GM23338 (cell line): Measurements from ENCODE around the gene EXOC4. TPM values are rescaled to one million over a fixed set of nuclear protein-coding genes. Genes with fewer than 3 reads are reported as not detected.
"Not testable (repeated sequence)": the region's sequence is repeated elsewhere in the genome, so short reads cannot be mapped to it uniquely, and the experiment has no call there.

Experiments
- ATAC-seq: fragments of 200-7000 bp; cut with Tn5 transposase; 3 replicates; pipeline ENCODE4 v1.9.1; 2020
- DNase-seq: peaks from one replicate; pipeline ENCODE4 v3.0.0-alpha.2; 2015; ENCODE audit warnings: low spot score
- H2AFZ ChIP-seq: fragments of 200-600 bp; sonication (generic); 2 replicates; pipeline ENCODE4 v1.8.0; 2016; ENCODE audit warnings: antibody characterized with exemption, mild to moderate bottlenecking, moderate library complexity
- H3F3A ChIP-seq: fragments of 200-600 bp; sonication (generic); replicated peaks from 2 replicates; pipeline ENCODE4 v1.8.0; 2017; ENCODE audit warnings: antibody characterized with exemption, mixed run types, low read depth
- H3K27ac ChIP-seq: fragments of 200-600 bp; sonication (generic); 2 replicates; pipeline ENCODE4 v1.6.1; 2016; ENCODE audit warnings: low read depth
- H3K27me3 ChIP-seq: fragments of 200-600 bp; sonication (generic); 2 replicates; pipeline ENCODE4 v1.8.0; 2016; ENCODE audit warnings: mild to moderate bottlenecking, mixed run types, moderate library complexity; ENCODE audit not compliant: insufficient read depth
- H3K36me3 ChIP-seq: fragments of 200-600 bp; sonication (generic); 2 replicates; pipeline ENCODE4 v1.8.0; 2016; ENCODE audit warnings: mild to moderate bottlenecking; ENCODE audit not compliant: insufficient read depth
- H3K4me1 ChIP-seq: fragments of 200-600 bp; sonication (generic); 2 replicates; pipeline ENCODE4 v1.8.0; 2016; ENCODE audit warnings: mild to moderate bottlenecking, moderate library complexity; ENCODE audit not compliant: insufficient read depth
- H3K4me2 ChIP-seq: fragments of 200-600 bp; sonication (generic); 2 replicates; pipeline ENCODE4 v1.7.1; 2017; ENCODE audit warnings: mixed run types
- H3K4me3 ChIP-seq: fragments of 200-600 bp; sonication (generic); 2 replicates; pipeline ENCODE4 v1.6.1; 2016; ENCODE audit warnings: mixed run types
- H3K79me2 ChIP-seq: fragments of 200-600 bp; sonication (generic); replicated peaks from 2 replicates; pipeline ENCODE4 v1.8.0; 2017; ENCODE audit warnings: mild to moderate bottlenecking; ENCODE audit not compliant: insufficient read depth
- H3K9me2 ChIP-seq: fragments of 200-600 bp; sonication (generic); 2 replicates; pipeline ENCODE4 v1.8.0; 2017; ENCODE audit not compliant: insufficient read depth
- H4K20me1 ChIP-seq: fragments of 200-600 bp; sonication (generic); replicated peaks from 2 replicates; pipeline ENCODE4 v1.8.0; 2017; ENCODE audit warnings: mild to moderate bottlenecking; ENCODE audit not compliant: insufficient read depth
- H3K27ac Mint-ChIP-seq: 2 replicates; pipeline ENCODE4 v1.8.0; 2020; ENCODE audit warnings: inconsistent platforms, mild to moderate bottlenecking, moderate library complexity, mixed read lengths
- H3K27me3 Mint-ChIP-seq: 3 replicates; pipeline ENCODE4 v1.8.0; 2022; ENCODE audit warnings: low read depth, mild to moderate bottlenecking, moderate library complexity, mixed read lengths, inconsistent platforms; ENCODE audit not compliant: insufficient read depth, poor library complexity
- H3K36me3 Mint-ChIP-seq: 3 replicates; pipeline ENCODE4 v1.8.0; 2021; ENCODE audit warnings: low read depth, mild to moderate bottlenecking, inconsistent platforms, moderate library complexity, mixed read lengths
- H3K4me1 Mint-ChIP-seq: 3 replicates; pipeline ENCODE4 v1.8.0; 2020; ENCODE audit warnings: mild to moderate bottlenecking, inconsistent platforms, mixed read lengths
- H3K4me3 Mint-ChIP-seq: 3 replicates; pipeline ENCODE4 v1.8.0; 2021; ENCODE audit warnings: moderate library complexity, mild to moderate bottlenecking, inconsistent platforms, mixed read lengths
- H3K9me3 Mint-ChIP-seq: 3 replicates; pipeline ENCODE4 v1.8.0; 2020; ENCODE audit warnings: moderate library complexity, mild to moderate bottlenecking, inconsistent platforms, mixed read lengths
- EZH2 ChIP-seq: fragments of 200-600 bp; sonication (generic); IDR thresholded peaks from one replicate; pipeline ENCODE4 v1.8.0; 2017; ENCODE audit warnings: antibody characterized with exemption, mild to moderate bottlenecking, low read depth; ENCODE audit not compliant: unreplicated experiment
- JUNB ChIP-seq: IDR thresholded peaks from one replicate; pipeline ENCODE4 v1.6.1; 2016; ENCODE audit warnings: antibody characterized with exemption; ENCODE audit not compliant: unreplicated experiment
- POLR2AphosphoS5 ChIP-seq: IDR thresholded peaks from 2 replicates; pipeline ENCODE4 v1.6.1; 2016; ENCODE audit warnings: antibody characterized with exemption, low read depth
- REST ChIP-seq: IDR thresholded peaks from one replicate; pipeline ENCODE4 v1.6.1; 2018; ENCODE audit warnings: antibody characterized with exemption; ENCODE audit not compliant: unreplicated experiment
- polyA plus RNA-seq: library from polyadenylated mRNA; unstranded; fragments of >200 nt; fragmentation: Nextera tagmentation; extraction: Ambion mirVana; gene quantifications from 2 replicates; pipeline ENCODE4 v1.2.1, GENCODE V29; 2016
- total RNA-seq: library from RNA; depleted of rRNA; stranded (reverse); fragments of >200 nt; shearing (Covaris generic); gene quantifications from 2 replicates; pipeline ENCODE4 v1.2.3, GENCODE V29; 2014
- TF ChIP-seq, protein P1 (sequence below), 2 experiments: fragments of 200-600 bp in 1 of 2; sonication (generic) in 1 of 2; conservative IDR thresholded peaks; 2 replicates each; pipeline versions ENCODE4 v1.5.1 to v1.6.1; 2016 to 2017; ENCODE audit warnings: antibody characterized with exemption in 2 of 2, low read depth in 2 of 2, mild to moderate bottlenecking in 2 of 2, moderate library complexity in 1 of 2
- TF ChIP-seq, protein P2 (sequence below): IDR thresholded peaks from 2 replicates; pipeline ENCODE4 v1.6.1; 2016; ENCODE audit warnings: antibody characterized with exemption

Gene EXOC4
- total and polyA plus RNA-seq, 2 experiments from 2014 or later = 37.5 to 52.7 TPM

GRCh38 chr7:133203490-133203889, 49.4 kb upstream of the EXOC4 start (continued):
- TF ChIP-seq, protein P1, sequence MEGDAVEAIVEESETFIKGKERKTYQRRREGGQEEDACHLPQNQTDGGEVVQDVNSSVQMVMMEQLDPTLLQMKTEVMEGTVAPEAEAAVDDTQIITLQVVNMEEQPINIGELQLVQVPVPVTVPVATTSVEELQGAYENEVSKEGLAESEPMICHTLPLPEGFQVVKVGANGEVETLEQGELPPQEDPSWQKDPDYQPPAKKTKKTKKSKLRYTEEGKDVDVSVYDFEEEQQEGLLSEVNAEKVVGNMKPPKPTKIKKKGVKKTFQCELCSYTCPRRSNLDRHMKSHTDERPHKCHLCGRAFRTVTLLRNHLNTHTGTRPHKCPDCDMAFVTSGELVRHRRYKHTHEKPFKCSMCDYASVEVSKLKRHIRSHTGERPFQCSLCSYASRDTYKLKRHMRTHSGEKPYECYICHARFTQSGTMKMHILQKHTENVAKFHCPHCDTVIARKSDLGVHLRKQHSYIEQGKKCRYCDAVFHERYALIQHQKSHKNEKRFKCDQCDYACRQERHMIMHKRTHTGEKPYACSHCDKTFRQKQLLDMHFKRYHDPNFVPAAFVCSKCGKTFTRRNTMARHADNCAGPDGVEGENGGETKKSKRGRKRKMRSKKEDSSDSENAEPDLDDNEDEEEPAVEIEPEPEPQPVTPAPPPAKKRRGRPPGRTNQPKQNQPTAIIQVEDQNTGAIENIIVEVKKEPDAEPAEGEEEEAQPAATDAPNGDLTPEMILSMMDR (conservative IDR thresholded peaks at IDR 0.05; ENCODE audit: low read depth in 2 of 2) = no peak
- TF ChIP-seq JUNB = no peak
- TF ChIP-seq REST = no peak
- TF ChIP-seq EZH2 = no peak
- no peak for TF ChIP-seq POLR2AphosphoS5
- TF ChIP-seq, protein P2, sequence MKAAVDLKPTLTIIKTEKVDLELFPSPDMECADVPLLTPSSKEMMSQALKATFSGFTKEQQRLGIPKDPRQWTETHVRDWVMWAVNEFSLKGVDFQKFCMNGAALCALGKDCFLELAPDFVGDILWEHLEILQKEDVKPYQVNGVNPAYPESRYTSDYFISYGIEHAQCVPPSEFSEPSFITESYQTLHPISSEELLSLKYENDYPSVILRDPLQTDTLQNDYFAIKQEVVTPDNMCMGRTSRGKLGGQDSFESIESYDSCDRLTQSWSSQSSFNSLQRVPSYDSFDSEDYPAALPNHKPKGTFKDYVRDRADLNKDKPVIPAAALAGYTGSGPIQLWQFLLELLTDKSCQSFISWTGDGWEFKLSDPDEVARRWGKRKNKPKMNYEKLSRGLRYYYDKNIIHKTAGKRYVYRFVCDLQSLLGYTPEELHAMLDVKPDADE = no peak

- H3K27ac ChIP-seq = no peak overlapping the region
- 0 out of 2 replicates have a peak overlapping the region, but pooled peaks have one; percentile 7 for H2AFZ ChIP-seq
- ATAC-seq = peak; percentile 24; the same call in 1 of the 3 replicates
Measured at GRCh38 chr7:133207687-133208086, 45.2 kb upstream of the EXOC4 start.

GRCh38 chr7:133210817-133211216, 42.1 kb upstream of the EXOC4 start:
- not testable (repeated sequence) for H3K27ac ChIP-seq, H4K20me1 ChIP-seq, H3K79me2 ChIP-seq, H3K27me3 ChIP-seq, H3K36me3 ChIP-seq, H3K4me3 ChIP-seq, H3K27ac Mint-ChIP-seq, H3F3A ChIP-seq, ATAC-seq, H3K27me3 Mint-ChIP-seq, H3K4me1 Mint-ChIP-seq, H3K4me2 ChIP-seq, H3K4me1 ChIP-seq, DNase-seq, H3K9me2 ChIP-seq, H3K4me3 Mint-ChIP-seq
- H2AFZ ChIP-seq = 0 out of 2 replicates have a peak overlapping the region, but pooled peaks have one; percentile 36
- H3K36me3 Mint-ChIP-seq = peaks cover 17% of the 10 kb centered on the region; the same call in 2 of the 3 replicates
- H3K9me3 Mint-ChIP-seq = peaks cover 35% of the 10 kb centered on the region

More at GRCh38 chr7:133207687-133208086, 45.2 kb upstream of the EXOC4 start:
- H3K27me3 ChIP-seq = no peaks in the 10 kb centered on the region
- H3K4me3 ChIP-seq = no peak overlapping the region
- H3F3A ChIP-seq = no peaks in the 10 kb centered on the region
- peaks cover 17% of the 10 kb centered on the region; the same call in 2 of the 3 replicates for H3K36me3 Mint-ChIP-seq
- H4K20me1 ChIP-seq = no peaks in the 10 kb centered on the region
- peaks cover 26% of the 10 kb centered on the region for H3K9me3 Mint-ChIP-seq
- no peak overlapping the region for H3K4me2 ChIP-seq
- no peak overlapping the region for H3K4me3 Mint-ChIP-seq
- DNase-seq = peak; percentile 63
- peaks cover 2% of the 10 kb centered on the region; the same call in 1 of the 2 replicates for H3K36me3 ChIP-seq
- H3K4me1 Mint-ChIP-seq = no peaks in the 10 kb centered on the region
- no peaks in the 10 kb centered on the region for H3K9me2 ChIP-seq
- H3K79me2 ChIP-seq = no peaks in the 10 kb centered on the region
- peaks cover 6% of the 10 kb centered on the region for H3K27me3 Mint-ChIP-seq
- H3K4me1 ChIP-seq = no peaks in the 10 kb centered on the region
- TF ChIP-seq, protein P1 (conservative IDR thresholded peaks at IDR 0.05; ENCODE audit: low read depth in 2 of 2) = peak; percentile 51 to 54
- TF ChIP-seq, protein P2 = no peak
- H3K27ac Mint-ChIP-seq = no peak overlapping the region

DNA sequence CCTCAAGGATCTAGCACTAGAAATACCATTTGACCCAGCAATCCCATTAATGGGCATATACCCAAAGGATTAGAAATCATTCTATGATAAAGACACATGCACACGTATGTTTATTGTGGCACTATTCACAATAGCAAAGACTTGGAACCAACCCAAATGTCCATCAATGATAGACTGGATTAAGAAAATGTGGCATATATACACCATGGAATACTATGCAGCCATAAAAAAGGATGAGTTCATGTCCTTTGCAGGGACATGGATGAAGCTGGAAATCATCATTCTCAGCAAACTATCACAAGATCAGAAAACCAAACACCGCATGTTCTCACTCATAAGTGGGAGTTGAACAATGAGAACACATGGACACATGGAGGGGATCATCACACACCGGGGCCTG, 39.1 kb upstream of the EXOC4 start:
- not testable (repeated sequence) for H3K27me3 ChIP-seq, H3K4me1 ChIP-seq, H3F3A ChIP-seq, H3K9me2 ChIP-seq, DNase-seq, H3K4me3 Mint-ChIP-seq, H3K36me3 ChIP-seq, H2AFZ ChIP-seq, H3K27me3 Mint-ChIP-seq, H3K27ac Mint-ChIP-seq, H3K79me2 ChIP-seq, H3K36me3 Mint-ChIP-seq, H4K20me1 ChIP-seq, H3K4me3 ChIP-seq, H3K4me2 ChIP-seq, ATAC-seq, H3K4me1 Mint-ChIP-seq, H3K27ac ChIP-seq
- peaks cover 15% of the 10 kb centered on the region; the same call in 2 of the 3 replicates for H3K9me3 Mint-ChIP-seq
